ACC112 (cell line): ENCODE measurements around the gene CDYL2.
"Not testable (repeated sequence)": the region's sequence is repeated elsewhere in the genome, so short reads cannot be mapped to it uniquely, and the experiment has no call there.

Experiments used
- H2AFZ ChIP-seq: fragments of 200-600 bp; sonication (generic); one replicate; pipeline ENCODE4 v1.6.0; 2017; ENCODE audit warnings: antibody characterized with exemption, low read length; ENCODE audit not compliant: unreplicated experiment
- H3K27ac ChIP-seq: fragments of 200-600 bp; sonication (generic); 2 replicates; pipeline ENCODE4 v1.5.1; 2014; ENCODE audit warnings: low read depth, mild to moderate bottlenecking, antibody characterized with exemption, low read length, moderate library complexity
- H3K27me3 ChIP-seq: fragments of 200-600 bp; sonication (generic); 2 replicates; pipeline ENCODE4 v1.6.1; 2014; ENCODE audit warnings: mild to moderate bottlenecking, antibody characterized with exemption, low read length, moderate library complexity, mixed read lengths; ENCODE audit not compliant: insufficient read depth
- H3K36me3 ChIP-seq: fragments of 200-600 bp; sonication (generic); 2 replicates; pipeline ENCODE4 v1.6.1; 2016; ENCODE audit warnings: mild to moderate bottlenecking, antibody characterized with exemption, low read length, moderate library complexity, mixed read lengths; ENCODE audit not compliant: insufficient read depth
- H3K4me1 ChIP-seq: fragments of 200-600 bp; sonication (generic); one replicate; pipeline ENCODE4 v1.6.1; 2016; ENCODE audit warnings: low read length, mixed read lengths; ENCODE audit not compliant: insufficient read depth, unreplicated experiment, control insufficient read depth
- H3K4me3 ChIP-seq: fragments of 200-600 bp; sonication (generic); 2 replicates; pipeline ENCODE4 v1.5.1; 2014; ENCODE audit warnings: mild to moderate bottlenecking, low read depth, low read length
- H3K79me2 ChIP-seq: fragments of 200-600 bp; sonication (generic); one replicate; pipeline ENCODE4 v1.6.0; 2016; ENCODE audit warnings: low read length; ENCODE audit not compliant: control insufficient read depth, unreplicated experiment, insufficient read depth

CDYL2 gene

GRCh38 chr16:80663078-80663477, 141.3 kb downstream of the CDYL2 start:
- no peak overlapping the region for H3K27ac ChIP-seq

GRCh38 chr16:80659865-80660264, 144.5 kb downstream of the CDYL2 start:
- Histone ChIP-seq H2AFZ (no peak overlapping the region), H3K36me3 (no peaks in the 10 kb centered on the region), H3K4me1 (no peaks in the 10 kb centered on the region)

More at GRCh38 chr16:80663078-80663477, 141.3 kb downstream of the CDYL2 start:
- Histone ChIP-seq H3K27me3 (no peaks in the 10 kb centered on the region), H3K4me3 (no peak overlapping the region), H3K4me1 (no peaks in the 10 kb centered on the region), H3K36me3 (no peaks in the 10 kb centered on the region), H2AFZ (no peak overlapping the region), H3K79me2 (no peaks in the 10 kb centered on the region)

GRCh38 chr16:80656711-80657150, 147.7 kb downstream of the CDYL2 start:
- H3K27me3 ChIP-seq: no peaks in the 10 kb centered on the region
- no peak overlapping the region for H3K27ac ChIP-seq
- no peaks in the 10 kb centered on the region for H3K36me3 ChIP-seq
- H3K4me3 ChIP-seq: no peak overlapping the region
- no peaks in the 10 kb centered on the region for H3K79me2 ChIP-seq
- H3K4me1 ChIP-seq: no peaks in the 10 kb centered on the region
- H2AFZ ChIP-seq: no peak overlapping the region

More at GRCh38 chr16:80659865-80660264, 144.5 kb downstream of the CDYL2 start:
- no peak overlapping the region for H3K27ac ChIP-seq
- no peaks in the 10 kb centered on the region for H3K79me2 ChIP-seq
- no peaks in the 10 kb centered on the region for H3K27me3 ChIP-seq
- H3K4me3 ChIP-seq: no peak overlapping the region

GRCh38 chr16:80656161-80656560, 148.2 kb downstream of the CDYL2 start:
- no peak overlapping the region for H3K27ac ChIP-seq
- H2AFZ ChIP-seq: no peak overlapping the region
- no peak overlapping the region for H3K4me3 ChIP-seq
- H3K4me1 ChIP-seq: no peaks in the 10 kb centered on the region
- no peaks in the 10 kb centered on the region for H3K36me3 ChIP-seq
- H3K79me2 ChIP-seq: no peaks in the 10 kb centered on the region
- no peaks in the 10 kb centered on the region for H3K27me3 ChIP-seq

GRCh38 chr16:80655751-80656150, 148.6 kb downstream of the CDYL2 start:
- no peak overlapping the region for H3K27ac ChIP-seq
- no peak overlapping the region for H2AFZ ChIP-seq
- H3K4me3 ChIP-seq: no peak overlapping the region
- no peaks in the 10 kb centered on the region for H3K27me3 ChIP-seq
- H3K4me1 ChIP-seq: no peaks in the 10 kb centered on the region
- H3K79me2 ChIP-seq: no peaks in the 10 kb centered on the region
- H3K36me3 ChIP-seq: no peaks in the 10 kb centered on the region

GRCh38 chr16:80654094-80654862, 150.1 kb downstream of the CDYL2 start:
- H3K79me2 ChIP-seq: no peaks in the 10 kb centered on the region
- H3K27ac ChIP-seq: no peak overlapping the region
- no peaks in the 10 kb centered on the region for H3K36me3 ChIP-seq
- H3K4me3 ChIP-seq: no peak overlapping the region
- no peak overlapping the region for H2AFZ ChIP-seq
- H3K4me1 ChIP-seq: no peaks in the 10 kb centered on the region
- H3K27me3 ChIP-seq: no peaks in the 10 kb centered on the region

- Histone ChIP-seq H3K27ac (no peak overlapping the region), H2AFZ (no peak overlapping the region), H3K4me3 (no peak overlapping the region), H3K4me1 (no peaks in the 10 kb centered on the region), H3K79me2 (no peaks in the 10 kb centered on the region), H3K27me3 (no peaks in the 10 kb centered on the region), H3K36me3 (no peaks in the 10 kb centered on the region)
Observed at GRCh38 chr16:80652441-80652840, 152.0 kb downstream of the CDYL2 start.

GRCh38 chr16:80650281-80650680, 154.1 kb downstream of the CDYL2 start:
- not testable (repeated sequence) for H3K27me3 ChIP-seq, H3K4me1 ChIP-seq, H3K27ac ChIP-seq

GRCh38 chr16:80640316-80640715, 164.1 kb downstream of the CDYL2 start:
- Histone ChIP-seq H3K27me3 (no peaks in the 10 kb centered on the region), H3K4me3 (no peak overlapping the region), H3K27ac (no peak overlapping the region), H3K36me3 (no peaks in the 10 kb centered on the region), H3K79me2 (no peaks in the 10 kb centered on the region), H2AFZ (no peak overlapping the region), H3K4me1 (no peaks in the 10 kb centered on the region)

More at GRCh38 chr16:80650281-80650680, 154.1 kb downstream of the CDYL2 start:
- not testable (repeated sequence) for H3K79me2 ChIP-seq, H3K4me3 ChIP-seq, H2AFZ ChIP-seq, H3K36me3 ChIP-seq

- Histone ChIP-seq H2AFZ (no peak overlapping the region), H3K4me1 (no peaks in the 10 kb centered on the region), H3K79me2 (no peaks in the 10 kb centered on the region), H3K4me3 (no peak overlapping the region), H3K27ac (no peak overlapping the region), H3K27me3 (no peaks in the 10 kb centered on the region), H3K36me3 (no peaks in the 10 kb centered on the region)
Observed at GRCh38 chr16:80639636-80640035, 164.8 kb downstream of the CDYL2 start.

- Histone ChIP-seq H3K36me3 (no peaks in the 10 kb centered on the region), H3K79me2 (no peaks in the 10 kb centered on the region), H2AFZ (no peak overlapping the region), H3K4me1 (no peaks in the 10 kb centered on the region), H3K27ac (no peak overlapping the region), H3K27me3 (no peaks in the 10 kb centered on the region), H3K4me3 (no peak overlapping the region)
Observed at GRCh38 chr16:80637621-80638020, 166.8 kb downstream of the CDYL2 start.
